Astrocyte (in vitro differentiated cells and primary cell): ENCODE data around the gene TMTC3.

ENCODE experiments used
- EZH2 ChIP-seq: IDR thresholded peaks from 2 replicates; pipeline ENCODE4 v1.6.1; 2012; ENCODE audit warnings: mild to moderate bottlenecking, low read length, inconsistent platforms; ENCODE audit not compliant: insufficient read depth
- TF ChIP-seq, protein P1 (sequence below): IDR thresholded peaks from 2 replicates; pipeline ENCODE4 v1.5.1; 2011; ENCODE audit warnings: low read depth, mild to moderate bottlenecking, inconsistent platforms, low read length, moderate library complexity; ENCODE audit not compliant: insufficient read depth

DNA sequence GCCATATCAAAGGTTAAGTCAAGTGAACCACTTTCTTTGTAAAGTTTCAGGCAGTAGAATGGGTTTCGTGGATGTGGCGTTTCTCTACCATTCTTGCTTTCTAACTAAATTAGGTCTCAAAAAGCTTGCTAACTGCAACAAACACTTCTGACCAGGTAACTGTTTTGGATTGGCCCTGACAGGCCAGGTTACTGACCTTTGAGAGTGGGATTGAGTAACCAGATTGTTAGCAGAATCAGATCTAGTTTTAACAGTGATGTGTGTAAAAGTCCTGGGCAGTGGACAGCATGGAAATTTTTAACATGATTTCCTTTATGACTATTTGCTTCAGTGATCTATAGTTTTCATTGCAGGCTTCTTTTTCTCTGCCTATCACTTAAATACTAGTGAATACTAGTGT, 57.9 kb downstream of the TMTC3 start:
- TF ChIP-seq, protein P1, sequence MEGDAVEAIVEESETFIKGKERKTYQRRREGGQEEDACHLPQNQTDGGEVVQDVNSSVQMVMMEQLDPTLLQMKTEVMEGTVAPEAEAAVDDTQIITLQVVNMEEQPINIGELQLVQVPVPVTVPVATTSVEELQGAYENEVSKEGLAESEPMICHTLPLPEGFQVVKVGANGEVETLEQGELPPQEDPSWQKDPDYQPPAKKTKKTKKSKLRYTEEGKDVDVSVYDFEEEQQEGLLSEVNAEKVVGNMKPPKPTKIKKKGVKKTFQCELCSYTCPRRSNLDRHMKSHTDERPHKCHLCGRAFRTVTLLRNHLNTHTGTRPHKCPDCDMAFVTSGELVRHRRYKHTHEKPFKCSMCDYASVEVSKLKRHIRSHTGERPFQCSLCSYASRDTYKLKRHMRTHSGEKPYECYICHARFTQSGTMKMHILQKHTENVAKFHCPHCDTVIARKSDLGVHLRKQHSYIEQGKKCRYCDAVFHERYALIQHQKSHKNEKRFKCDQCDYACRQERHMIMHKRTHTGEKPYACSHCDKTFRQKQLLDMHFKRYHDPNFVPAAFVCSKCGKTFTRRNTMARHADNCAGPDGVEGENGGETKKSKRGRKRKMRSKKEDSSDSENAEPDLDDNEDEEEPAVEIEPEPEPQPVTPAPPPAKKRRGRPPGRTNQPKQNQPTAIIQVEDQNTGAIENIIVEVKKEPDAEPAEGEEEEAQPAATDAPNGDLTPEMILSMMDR = no peak
- no peak for TF ChIP-seq EZH2
